ENCODE results near the gene ANKS3.

ANKS3 gene

GRCh38 chr16:4695473-4696171, 38.4 kb downstream of the ANKS3 start:
- DNase-seq (ENCODE audit: low spot score): no peak

- DNase-seq (ENCODE audit: low spot score): no peak
Measured at GRCh38 chr16:4694642-4695451, 39.2 kb downstream of the ANKS3 start.

- no peak for DNase-seq (ENCODE audit: low spot score)
Measured at GRCh38 chr16:4693956-4694641, 40.0 kb downstream of the ANKS3 start.

- peak; percentile 93 for DNase-seq (ENCODE audit: low spot score)
Measured at GRCh38 chr16:4693296-4693955, 40.6 kb downstream of the ANKS3 start, which contains the start of gene NUDT16L1. Gene NUDT16L1, plus strand, starts transcription at chr16:4693562. Its CDS starts 165 bp downstream, at chr16:4693727.

GRCh38 chr16:4692460-4693295, 41.4 kb downstream of the ANKS3 start:
- DNase-seq (ENCODE audit: low spot score): no peak

- no peak for DNase-seq (ENCODE audit: low spot score)
Measured at GRCh38 chr16:4691666-4692412, 42.2 kb downstream of the ANKS3 start.

GRCh38 chr16:4690946-4691665, 43.0 kb downstream of the ANKS3 start:
- no peak for DNase-seq (ENCODE audit: low spot score)

- no peak for DNase-seq (ENCODE audit: low spot score)
Measured at GRCh38 chr16:4689864-4690704, 44.0 kb downstream of the ANKS3 start.

- no peak for DNase-seq (ENCODE audit: low spot score)
Measured at GRCh38 chr16:4689091-4689671, 44.9 kb downstream of the ANKS3 start.

GRCh38 chr16:4688674-4689045, 45.4 kb downstream of the ANKS3 start:
- DNase-seq (ENCODE audit: low spot score): no peak

- no peak for DNase-seq (ENCODE audit: low spot score)
Measured at GRCh38 chr16:4687946-4688673, 46.0 kb downstream of the ANKS3 start.

GRCh38 chr16:4687416-4687815, 46.7 kb downstream of the ANKS3 start:
- no peak for DNase-seq (ENCODE audit: low spot score)

GRCh38 chr16:4686497-4687210, 47.4 kb downstream of the ANKS3 start:
- no peak for DNase-seq (ENCODE audit: low spot score)

- DNase-seq (ENCODE audit: low spot score): no peak
Measured at GRCh38 chr16:4685776-4686496, 48.1 kb downstream of the ANKS3 start.

- DNase-seq (ENCODE audit: low spot score): no peak
Measured at GRCh38 chr16:4685292-4685691, 48.8 kb downstream of the ANKS3 start.

GRCh38 chr16:4684763-4685162, 49.3 kb downstream of the ANKS3 start:
- DNase-seq (ENCODE audit: low spot score): no peak
